Spleen (tissue), 11 donors: ENCODE data around the gene MAL. TPM values are rescaled to one million over a fixed set of nuclear protein-coding genes. Genes with fewer than 3 reads are reported as not detected.

Source experiments
- DNase-seq: peaks from one replicate; pipeline ENCODE4 v3.0.0-alpha.2; 2020
- H3K27ac ChIP-seq, 8 donors: fragments of 200-600 bp; sonication (generic) in 7 of 8; 1 replicate in 4 of 8; 2 replicates in 4 of 8; pipeline versions ENCODE4 v1.5.0 to v1.8.0; 2016 to 2021; ENCODE audit warnings: inconsistent platforms in 4 of 8, mild to moderate bottlenecking in 4 of 8, moderate library complexity in 1 of 8
- H3K27me3 ChIP-seq, 7 donors: fragments of 200-600 bp; sonication (generic) in 6 of 7; replicated peaks in 1 of 7; 1 replicate in 4 of 7; 2 replicates in 3 of 7; pipeline versions ENCODE4 v1.5.0 to v1.8.0; 2016 to 2021; ENCODE audit warnings: inconsistent platforms in 3 of 7, mild to moderate bottlenecking in 1 of 7
- H3K36me3 ChIP-seq, 6 donors: fragments of 200-600 bp; sonication (generic) in 5 of 6; 1 replicate in 4 of 6; 2 replicates in 2 of 6; pipeline versions ENCODE4 v1.5.0 to v1.8.0; 2016 to 2021; ENCODE audit warnings: inconsistent platforms in 2 of 6
- H3K4me1 ChIP-seq, 6 donors: fragments of 200-600 bp; sonication (generic) in 5 of 6; 1 replicate in 3 of 6; 2 replicates in 3 of 6; pipeline versions ENCODE4 v1.5.0 to v1.8.0; 2016 to 2021; ENCODE audit warnings: inconsistent platforms in 3 of 6
- H3K4me3 ChIP-seq, 8 donors: fragments of 200-600 bp; sonication (generic) in 7 of 8; 1 replicate in 4 of 8; 2 replicates in 4 of 8; pipeline versions ENCODE4 v1.5.0 to v1.8.0; 2016 to 2021; ENCODE audit warnings: inconsistent platforms in 4 of 8, mild to moderate bottlenecking in 4 of 8, moderate library complexity in 2 of 8
- H3K9me3 ChIP-seq, 8 donors: fragments of 200-600 bp; sonication (generic) in 7 of 8; 1 replicate in 4 of 8; 2 replicates in 4 of 8; pipeline versions ENCODE4 v1.5.0 to v1.8.0; 2016 to 2021; ENCODE audit warnings: inconsistent platforms in 4 of 8
- POLR2A ChIP-seq, 3 donors: fragments of 450-650 bp; IDR thresholded peaks; one replicate each; pipeline ENCODE4 v1.5.1; 2017; ENCODE audit warnings: antibody characterized with exemption in 3 of 3, mild to moderate bottlenecking in 1 of 3
- POLR2AphosphoS5 ChIP-seq, 3 donors: sonication (generic); formaldehyde crosslinking; IDR thresholded peaks; one replicate each; pipeline ENCODE4 v1.5.1; 2017; ENCODE audit warnings: antibody characterized with exemption in 3 of 3
- WGBS, 5 donors: extraction: QIAGEN DNeasy Blood & Tissue Kit in 3 of 5; methylation state at CpG; one replicate each; pipeline versions ENCODE4 v1.1.5 to v1.1.7; 2013 to 2018; 5-methylcytosine and 5-hydroxymethylcytosine counted together
- intact Hi-C: fragments of 100-400 bp; cut with DNase I; formaldehyde crosslinking; loops from one replicate; pipeline ENCODE4 v1.15.0; 2023; ENCODE audit warnings: low total_unique reads
- polyA plus RNA-seq, 3 donors: library from polyadenylated mRNA; stranded (reverse); fragments of 200-250 nt; gene quantifications; one replicate each; pipeline ENCODE4 v1.2.1, GENCODE V29; 2013
- total RNA-seq, 7 donors: library from RNA; depleted of rRNA in 3 of 7; stranded (reverse); fragments of >200 nt in 3 of 7; fragmentation: NEBNext Ultra II Directional in 4 of 7; extraction: Animal tissue kit (Norgen Biotek cat#: 25700) in 4 of 7; gene quantifications; one replicate each; pipeline versions ENCODE4 v1.1.0 to v1.2.1, GENCODE V29; 2016 to 2021
- TF ChIP-seq, protein P1 (sequence below), 11 experiments: fragments of 200-600 bp in 7 of 11; fragments of 450-650 bp in 4 of 11; sonication (generic) in 4 of 11; IDR thresholded peaks in 8 of 11; conservative IDR thresholded peaks in 3 of 11; 1 replicate in 7 of 11; 2 replicates in 4 of 11; pipeline versions ENCODE4 v1.4.0 to v1.8.0; 2016 to 2021; ENCODE audit warnings: antibody characterized with exemption in 11 of 11, inconsistent platforms in 4 of 11, mild to moderate bottlenecking in 1 of 11
- donor health status: healthy with polysubstance abuse.
- donor health status: DM: no; HTN: no; CAD: no; lungs with moderate emphysema.
- donor health status: DM: no; HTN: no; CAD: no.
- donor health status: Bipolar disorder and iron deficiency.
- donor health status: healthy.
- donor health status: DM: no; HTN: no; CAD: no.
- donor health status: DM: yes; HTN: yes; CAD: no.

MAL gene
- total and polyA plus RNA-seq, 10 donors = 4.7 to 18.8 (median 8.7) TPM

DNA sequence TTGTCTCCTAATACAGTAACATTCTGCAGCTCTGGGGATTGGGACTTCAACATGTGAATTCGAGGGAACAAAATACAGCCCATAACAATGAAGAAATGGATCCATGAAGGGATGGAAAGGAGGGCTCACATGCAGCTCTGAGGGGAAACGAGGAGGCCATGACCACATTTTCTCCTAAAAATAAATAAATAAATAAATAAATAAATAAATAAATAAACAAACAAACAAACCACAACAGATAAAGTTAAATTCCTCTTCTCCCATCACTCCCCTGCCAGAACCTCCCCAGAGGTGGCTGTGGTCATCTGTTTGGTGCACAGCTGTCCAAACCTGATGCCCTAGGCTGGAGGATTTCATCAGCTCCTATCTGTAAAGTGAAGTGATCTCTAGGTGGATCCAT, 42.7 kb downstream of the MAL start:
- TF ChIP-seq, protein P1, sequence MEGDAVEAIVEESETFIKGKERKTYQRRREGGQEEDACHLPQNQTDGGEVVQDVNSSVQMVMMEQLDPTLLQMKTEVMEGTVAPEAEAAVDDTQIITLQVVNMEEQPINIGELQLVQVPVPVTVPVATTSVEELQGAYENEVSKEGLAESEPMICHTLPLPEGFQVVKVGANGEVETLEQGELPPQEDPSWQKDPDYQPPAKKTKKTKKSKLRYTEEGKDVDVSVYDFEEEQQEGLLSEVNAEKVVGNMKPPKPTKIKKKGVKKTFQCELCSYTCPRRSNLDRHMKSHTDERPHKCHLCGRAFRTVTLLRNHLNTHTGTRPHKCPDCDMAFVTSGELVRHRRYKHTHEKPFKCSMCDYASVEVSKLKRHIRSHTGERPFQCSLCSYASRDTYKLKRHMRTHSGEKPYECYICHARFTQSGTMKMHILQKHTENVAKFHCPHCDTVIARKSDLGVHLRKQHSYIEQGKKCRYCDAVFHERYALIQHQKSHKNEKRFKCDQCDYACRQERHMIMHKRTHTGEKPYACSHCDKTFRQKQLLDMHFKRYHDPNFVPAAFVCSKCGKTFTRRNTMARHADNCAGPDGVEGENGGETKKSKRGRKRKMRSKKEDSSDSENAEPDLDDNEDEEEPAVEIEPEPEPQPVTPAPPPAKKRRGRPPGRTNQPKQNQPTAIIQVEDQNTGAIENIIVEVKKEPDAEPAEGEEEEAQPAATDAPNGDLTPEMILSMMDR (IDR thresholded peaks at IDR 0.05 in 8 of 11, conservative IDR thresholded peaks at IDR 0.05 in 3 of 11) = no peak
- TF ChIP-seq POLR2A (IDR thresholded peaks at IDR 0.05) = no peak
- no peak for TF ChIP-seq POLR2AphosphoS5 (IDR thresholded peaks at IDR 0.05)
- 64 to 80% (median 76%) methylated on average over 2 of the region's 2 CpGs for WGBS, 5 donors
- intact Hi-C loops = no loop called here
- Histone ChIP-seq H3K4me3 (no peak overlapping the region), H3K27ac (no peak overlapping the region), H3K4me1 (no peaks in the 10 kb centered on the region), H3K27me3 (peaks cover 0 to 29% (median 3%) of the 10 kb centered on the region in 7 donors), H3K36me3 (no peaks in the 10 kb centered on the region), H3K9me3 (no peaks in the 10 kb centered on the region)
- no peak for DNase-seq

DNA sequence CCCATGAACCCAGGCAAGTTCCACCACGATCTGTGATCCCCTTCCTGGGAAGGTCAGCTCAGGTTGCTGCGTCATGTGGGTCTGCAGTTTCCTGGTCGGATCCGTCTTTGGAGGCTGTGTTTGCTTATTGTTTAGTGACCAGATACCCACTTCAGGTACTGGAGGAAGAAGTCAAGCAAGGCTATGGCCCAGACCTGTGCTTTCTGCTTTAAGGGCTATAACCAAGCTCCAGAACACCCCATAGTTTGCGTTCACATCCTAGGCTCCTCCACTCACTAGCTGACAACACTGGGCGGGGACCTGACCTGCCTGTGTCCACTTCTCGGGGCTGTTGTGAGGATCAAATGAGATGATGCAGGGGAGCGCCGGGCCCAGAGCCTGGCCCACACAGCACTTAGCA, 44.0 kb downstream of the MAL start:
- H3K4me3 ChIP-seq = no peak overlapping the region
- H3K27me3 ChIP-seq = peaks cover 0 to 40% (median 14%) of the 10 kb centered on the region in 7 donors
- 80 to 91% (median 85%) methylated on average over 8 to 9 of the region's 9 CpGs for WGBS, 5 donors
- peaks cover 0 to 5% (median 0%) of the 10 kb centered on the region in 6 donors for H3K4me1 ChIP-seq
- intact Hi-C loops = no loop called here
- H3K27ac ChIP-seq = no peak overlapping the region
- no peak for DNase-seq
- no peak for TF ChIP-seq POLR2AphosphoS5 (IDR thresholded peaks at IDR 0.05)
- TF ChIP-seq, protein P1 (IDR thresholded peaks at IDR 0.05 in 8 of 11, conservative IDR thresholded peaks at IDR 0.05 in 3 of 11) = no peak
- no peak for TF ChIP-seq POLR2A (IDR thresholded peaks at IDR 0.05)
- H3K36me3 ChIP-seq = no peaks in the 10 kb centered on the region
- H3K9me3 ChIP-seq = no peaks in the 10 kb centered on the region

DNA sequence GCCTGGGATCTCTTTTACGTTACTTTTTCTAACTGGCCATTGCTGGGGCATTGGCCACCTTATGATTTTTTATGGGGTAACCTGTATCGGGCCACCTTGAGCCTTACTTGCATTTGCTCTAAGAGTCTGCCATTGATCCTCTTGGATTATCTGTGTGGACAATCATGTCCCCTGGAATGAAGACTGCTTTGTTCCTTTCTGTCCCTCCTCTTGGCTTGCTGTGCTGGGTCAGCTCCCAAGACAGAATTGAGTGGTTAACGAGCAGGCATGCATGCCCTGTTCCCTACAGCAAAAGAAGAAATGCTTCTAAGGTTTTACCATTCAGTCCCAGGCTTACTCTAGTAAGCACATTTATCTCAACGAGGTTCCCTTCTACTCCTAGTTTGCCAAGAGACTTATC, 46.3 kb downstream of the MAL start:
- no peak overlapping the region for H3K4me3 ChIP-seq
- intact Hi-C loops = no loop called here
- TF ChIP-seq POLR2A (IDR thresholded peaks at IDR 0.05) = no peak
- TF ChIP-seq POLR2AphosphoS5 (IDR thresholded peaks at IDR 0.05) = no peak
- TF ChIP-seq, protein P1 (IDR thresholded peaks at IDR 0.05 in 8 of 11, conservative IDR thresholded peaks at IDR 0.05 in 3 of 11) = no peak
- peaks cover 0 to 58% (median 32%) of the 10 kb centered on the region in 7 donors for H3K27me3 ChIP-seq
- no peaks in the 10 kb centered on the region for H3K36me3 ChIP-seq
- no peak overlapping the region for H3K27ac ChIP-seq
- no peak for DNase-seq
- 78 to 89% (median 86%) methylated on average over 4 of the region's 4 CpGs for WGBS, 5 donors
- no peaks in the 10 kb centered on the region for H3K9me3 ChIP-seq
- peaks cover 0 to 15% (median 7%) of the 10 kb centered on the region in 6 donors for H3K4me1 ChIP-seq

DNA sequence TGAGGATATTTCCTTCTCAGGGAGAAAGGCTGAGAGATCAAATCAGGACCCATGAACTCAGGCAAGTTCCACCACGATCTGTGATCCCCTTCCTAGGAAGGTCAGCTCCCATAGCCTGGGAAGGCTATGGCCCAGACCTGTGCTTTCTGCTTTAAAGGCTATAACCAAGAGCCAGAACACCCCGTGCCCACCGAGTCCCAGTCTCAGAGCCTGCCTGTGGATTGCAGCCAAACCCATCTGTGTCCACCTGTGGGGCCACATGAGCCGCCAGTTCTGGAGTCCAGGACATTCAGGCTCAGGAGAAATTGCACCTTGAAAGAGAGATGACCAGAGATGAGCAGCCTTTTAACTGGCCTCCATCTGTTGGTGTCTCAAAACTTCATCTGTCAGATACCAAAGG, 46.9 kb downstream of the MAL start:
- peaks cover 0 to 21% (median 11%) of the 10 kb centered on the region in 6 donors for H3K4me1 ChIP-seq
- TF ChIP-seq POLR2AphosphoS5 (IDR thresholded peaks at IDR 0.05) = no peak
- TF ChIP-seq, protein P1 (IDR thresholded peaks at IDR 0.05 in 8 of 11, conservative IDR thresholded peaks at IDR 0.05 in 3 of 11) = no peak
- intact Hi-C loops = no loop called here
- no peak overlapping the region for H3K27ac ChIP-seq
- WGBS, 5 donors = 57 to 91% (median 80%) methylated on average over 4 of the region's 4 CpGs
- no peak overlapping the region for H3K4me3 ChIP-seq
- no peaks in the 10 kb centered on the region for H3K9me3 ChIP-seq
- no peak for DNase-seq
- no peaks in the 10 kb centered on the region for H3K36me3 ChIP-seq
- peaks cover 0 to 63% (median 36%) of the 10 kb centered on the region in 7 donors for H3K27me3 ChIP-seq
